ENCODE measurements around the gene LCOR.
A peak's percentile ranks its signal among the peaks of the same experiment; 100 is the strongest.

LCOR gene

GRCh38 chr10:97034958-97035769 is 203.1 kb downstream of the LCOR start:
- no peak for DNase-seq

GRCh38 chr10:97037365-97038361 is 205.6 kb downstream of the LCOR start:
- peak; percentile 76 for DNase-seq

DNA sequence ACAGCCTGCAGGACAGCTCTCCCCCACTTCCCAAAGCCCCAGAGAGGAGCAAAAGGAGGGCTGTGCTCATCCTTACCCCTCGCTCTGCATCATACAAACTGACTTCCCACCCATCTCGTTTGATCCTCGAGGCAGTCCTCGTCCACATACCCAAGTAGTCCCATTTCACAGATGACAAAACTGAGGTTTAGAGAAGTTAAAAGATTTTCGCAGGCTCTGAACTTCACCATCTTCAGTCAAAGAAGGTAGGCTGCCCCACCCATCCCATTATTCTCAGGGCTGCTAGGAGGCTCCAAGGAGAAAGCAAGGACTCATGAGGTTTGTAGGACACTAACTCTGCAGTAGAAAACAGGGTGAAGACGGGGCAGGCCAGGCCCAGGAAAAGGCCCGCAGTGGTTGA is 206.6 kb downstream of the LCOR start:
- DNase-seq, result no peak

DNA sequence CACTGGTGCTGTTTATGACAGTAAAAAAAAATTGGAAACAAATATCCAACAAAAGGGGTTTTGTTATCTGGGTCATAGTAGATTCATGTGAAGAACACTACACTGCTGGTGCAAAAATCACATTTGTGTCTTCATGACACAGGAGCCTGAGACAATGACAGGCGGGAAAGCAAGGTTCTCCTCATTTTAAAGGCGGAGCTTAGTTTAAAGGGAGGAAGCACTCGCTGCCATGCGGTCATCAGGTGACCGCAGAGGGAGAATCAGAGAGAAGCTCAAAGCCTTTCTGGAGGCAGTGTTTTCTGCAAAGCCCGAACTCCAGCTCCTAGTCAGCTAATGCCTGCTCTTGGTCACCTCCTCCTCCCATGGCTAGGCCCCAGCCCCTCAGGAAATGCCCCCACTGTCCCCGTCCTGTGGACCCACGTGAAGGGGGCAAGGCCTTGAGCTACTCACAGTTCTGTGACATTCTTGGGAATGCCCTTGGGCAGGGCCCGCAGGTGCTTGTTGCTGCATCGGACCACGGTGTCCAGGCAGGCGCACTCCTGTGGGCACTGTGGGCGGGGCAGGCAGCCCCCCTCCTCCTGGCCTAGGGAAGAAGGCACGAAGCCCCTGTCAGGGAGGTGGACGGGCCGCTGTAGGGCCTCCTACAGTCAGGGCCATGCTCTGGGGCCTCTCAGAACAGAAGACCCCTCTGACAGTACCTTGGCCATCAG is 207.6 kb downstream of the LCOR start:
- no peak for DNase-seq

- no peak for DNase-seq
Measured at GRCh38 chr10:97040248-97040584, 208.1 kb downstream of the LCOR start.

GRCh38 chr10:97040706-97041105 is 208.6 kb downstream of the LCOR start:
- DNase-seq, result no peak

- DNase-seq, result no peak
Measured at GRCh38 chr10:97042081-97042480, 210.0 kb downstream of the LCOR start.

DNA sequence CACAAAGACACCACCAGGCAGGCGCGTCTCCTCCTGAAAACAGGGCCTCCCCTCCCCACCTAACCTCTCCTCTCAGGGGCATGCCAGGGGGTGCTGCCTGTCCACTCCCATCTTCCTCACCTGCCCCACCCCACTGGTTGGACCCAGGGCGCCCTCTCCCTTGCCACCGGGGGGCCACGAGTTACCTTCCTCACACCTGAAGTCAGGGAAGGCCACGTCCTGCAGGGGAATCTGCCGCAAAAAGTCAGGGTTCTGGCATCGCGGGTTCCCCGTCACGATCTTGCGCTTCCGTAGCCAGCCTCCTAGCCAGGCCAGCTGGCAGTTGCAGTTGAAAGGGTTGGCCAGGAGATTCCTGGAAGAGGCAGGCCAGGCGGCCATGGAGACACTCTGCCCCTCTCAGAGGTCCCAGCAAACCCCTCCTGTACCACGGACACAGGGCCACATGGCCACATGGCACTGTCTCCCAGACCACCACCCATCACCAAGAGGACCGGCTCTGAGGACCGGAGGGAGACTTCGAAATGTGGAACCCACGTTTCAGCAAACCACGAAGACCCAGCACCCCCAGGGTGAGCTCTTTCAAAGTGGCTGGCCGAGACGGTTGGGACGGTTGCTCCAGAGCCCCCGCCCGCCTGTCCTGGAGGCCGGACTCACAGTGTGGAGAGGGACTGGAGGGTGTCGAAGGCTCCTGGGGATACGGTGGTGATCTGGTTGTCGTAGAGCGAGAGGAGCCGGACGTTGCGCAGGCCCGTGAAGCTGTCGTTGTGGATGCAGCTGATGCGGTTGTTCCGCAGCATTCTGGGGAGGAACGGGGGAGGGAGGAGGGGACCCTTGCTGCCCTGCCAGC is 210.8 kb downstream of the LCOR start:
- DNase-seq, result no peak

DNA sequence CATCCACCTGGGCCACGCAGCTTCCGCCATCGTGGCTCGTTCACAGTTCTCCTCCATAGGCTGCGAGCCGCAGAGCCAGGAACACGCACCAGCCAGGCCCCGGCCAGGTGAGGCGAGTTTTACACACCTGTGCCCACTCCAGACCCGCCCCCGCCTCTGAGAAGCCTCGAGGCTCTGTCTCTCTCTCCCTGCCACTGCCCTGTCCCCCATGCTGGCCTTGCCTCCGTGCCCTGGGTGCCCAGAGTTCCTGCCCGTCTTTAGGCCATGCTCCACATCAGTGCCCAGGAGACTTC is 211.4 kb downstream of the LCOR start:
- no peak for DNase-seq
